ENCODE measurements around the gene SND1.

DNA sequence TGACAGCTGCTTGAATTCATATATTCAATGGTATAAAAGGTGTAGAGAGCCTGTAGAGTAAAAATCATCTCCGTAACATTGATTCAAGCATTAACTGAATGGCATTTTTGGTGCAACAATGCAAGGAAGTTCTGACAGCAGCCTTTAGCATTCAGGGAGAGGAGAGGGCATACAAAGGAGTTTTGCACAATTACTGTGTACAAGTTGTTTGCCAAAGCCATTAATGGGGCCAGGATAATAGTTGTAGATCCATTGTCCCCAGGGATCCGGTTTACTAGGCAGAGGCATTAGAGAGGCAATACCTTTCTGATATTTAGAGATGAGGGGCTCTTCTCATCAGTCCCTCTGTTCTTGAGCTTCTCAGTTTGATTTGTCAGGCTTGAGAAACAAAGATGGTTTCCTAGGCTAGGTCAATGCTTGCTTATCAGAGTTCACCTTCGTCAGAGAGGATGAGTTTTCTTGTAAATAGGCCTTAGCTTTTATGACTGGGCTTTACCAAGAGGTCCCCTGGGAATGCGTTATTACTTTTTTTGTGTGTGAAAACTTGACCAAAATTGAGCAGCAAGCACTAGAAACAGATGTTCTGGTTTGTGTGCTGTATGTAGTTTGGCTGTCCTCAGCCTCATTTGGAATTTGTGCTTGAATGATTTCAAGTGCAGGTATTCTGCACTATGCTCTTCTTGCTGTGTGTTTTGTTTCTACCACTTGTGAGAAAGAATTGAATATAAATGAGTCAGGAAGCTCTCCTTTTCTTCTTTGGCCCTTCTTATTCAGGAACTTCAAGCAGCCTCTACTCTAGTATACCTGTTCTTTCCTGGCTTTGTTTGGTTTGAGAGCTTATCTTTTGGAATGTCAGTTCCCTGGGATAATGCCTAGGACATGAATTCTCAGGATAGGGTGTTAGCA is 32.0 kb downstream of the SND1 start:
- TF ChIP-seq, protein P1, sequence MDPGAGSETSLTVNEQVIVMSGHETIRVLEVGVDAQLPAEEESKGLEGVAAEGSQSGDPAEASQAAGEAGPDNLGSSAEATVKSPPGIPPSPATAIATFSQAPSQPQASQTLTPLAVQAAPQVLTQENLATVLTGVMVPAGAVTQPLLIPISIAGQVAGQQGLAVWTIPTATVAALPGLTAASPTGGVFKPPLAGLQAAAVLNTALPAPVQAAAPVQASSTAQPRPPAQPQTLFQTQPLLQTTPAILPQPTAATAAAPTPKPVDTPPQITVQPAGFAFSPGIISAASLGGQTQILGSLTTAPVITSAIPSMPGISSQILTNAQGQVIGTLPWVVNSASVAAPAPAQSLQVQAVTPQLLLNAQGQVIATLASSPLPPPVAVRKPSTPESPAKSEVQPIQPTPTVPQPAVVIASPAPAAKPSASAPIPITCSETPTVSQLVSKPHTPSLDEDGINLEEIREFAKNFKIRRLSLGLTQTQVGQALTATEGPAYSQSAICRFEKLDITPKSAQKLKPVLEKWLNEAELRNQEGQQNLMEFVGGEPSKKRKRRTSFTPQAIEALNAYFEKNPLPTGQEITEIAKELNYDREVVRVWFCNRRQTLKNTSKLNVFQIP (CRISPR knock-in tag; IDR thresholded peaks at IDR 0.05; ENCODE audit: borderline replicate concordance, low read depth): no peak
- TF ChIP-seq RARB (CRISPR knock-in tag; IDR thresholded peaks at IDR 0.05): no peak
- no peak for TF ChIP-seq GLIS3 (CRISPR knock-in tag; IDR thresholded peaks at IDR 0.05)
- TF ChIP-seq, protein P2, sequence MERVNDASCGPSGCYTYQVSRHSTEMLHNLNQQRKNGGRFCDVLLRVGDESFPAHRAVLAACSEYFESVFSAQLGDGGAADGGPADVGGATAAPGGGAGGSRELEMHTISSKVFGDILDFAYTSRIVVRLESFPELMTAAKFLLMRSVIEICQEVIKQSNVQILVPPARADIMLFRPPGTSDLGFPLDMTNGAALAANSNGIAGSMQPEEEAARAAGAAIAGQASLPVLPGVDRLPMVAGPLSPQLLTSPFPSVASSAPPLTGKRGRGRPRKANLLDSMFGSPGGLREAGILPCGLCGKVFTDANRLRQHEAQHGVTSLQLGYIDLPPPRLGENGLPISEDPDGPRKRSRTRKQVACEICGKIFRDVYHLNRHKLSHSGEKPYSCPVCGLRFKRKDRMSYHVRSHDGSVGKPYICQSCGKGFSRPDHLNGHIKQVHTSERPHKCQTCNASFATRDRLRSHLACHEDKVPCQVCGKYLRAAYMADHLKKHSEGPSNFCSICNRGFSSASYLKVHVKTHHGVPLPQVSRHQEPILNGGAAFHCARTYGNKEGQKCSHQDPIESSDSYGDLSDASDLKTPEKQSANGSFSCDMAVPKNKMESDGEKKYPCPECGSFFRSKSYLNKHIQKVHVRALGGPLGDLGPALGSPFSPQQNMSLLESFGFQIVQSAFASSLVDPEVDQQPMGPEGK (CRISPR knock-in tag; IDR thresholded peaks at IDR 0.05; ENCODE audit: borderline replicate concordance): no peak
- TF ChIP-seq ESRRG (CRISPR knock-in tag; IDR thresholded peaks at IDR 0.05): no peak
- no peak for TF ChIP-seq OSR1 (CRISPR knock-in tag; IDR thresholded peaks at IDR 0.05)
- no peak for TF ChIP-seq PPARA (CRISPR knock-in tag; IDR thresholded peaks at IDR 0.05; ENCODE audit: borderline replicate concordance)
- no peak for TF ChIP-seq ZNF565 (CRISPR knock-in tag; conservative IDR thresholded peaks at IDR 0.05; ENCODE audit: low read depth)
- no peak for TF ChIP-seq BACH2 (CRISPR knock-in tag; IDR thresholded peaks at IDR 0.05; ENCODE audit: borderline replicate concordance)
- TF ChIP-seq, protein P3, sequence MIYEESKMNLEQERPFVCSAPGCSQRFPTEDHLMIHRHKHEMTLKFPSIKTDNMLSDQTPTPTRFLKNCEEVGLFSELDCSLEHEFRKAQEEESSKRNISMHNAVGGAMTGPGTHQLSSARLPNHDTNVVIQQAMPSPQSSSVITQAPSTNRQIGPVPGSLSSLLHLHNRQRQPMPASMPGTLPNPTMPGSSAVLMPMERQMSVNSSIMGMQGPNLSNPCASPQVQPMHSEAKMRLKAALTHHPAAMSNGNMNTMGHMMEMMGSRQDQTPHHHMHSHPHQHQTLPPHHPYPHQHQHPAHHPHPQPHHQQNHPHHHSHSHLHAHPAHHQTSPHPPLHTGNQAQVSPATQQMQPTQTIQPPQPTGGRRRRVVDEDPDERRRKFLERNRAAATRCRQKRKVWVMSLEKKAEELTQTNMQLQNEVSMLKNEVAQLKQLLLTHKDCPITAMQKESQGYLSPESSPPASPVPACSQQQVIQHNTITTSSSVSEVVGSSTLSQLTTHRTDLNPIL (CRISPR knock-in tag; IDR thresholded peaks at IDR 0.05; ENCODE audit: low read depth): no peak
- no peak for TF ChIP-seq ZFP3 (CRISPR knock-in tag; IDR thresholded peaks at IDR 0.05)
